Ishikawa (cell line): ENCODE data around the gene CNTNAP2.

Experiments used
- CEBPB ChIP-seq: IDR thresholded peaks from 2 replicates; pipeline ENCODE4 v1.6.1; 2012
- EGR1 ChIP-seq: IDR thresholded peaks from 2 replicates; pipeline ENCODE4 v1.6.1; 2012
- EP300 ChIP-seq: IDR thresholded peaks from 2 replicates; pipeline ENCODE4 v1.6.1; 2012; ENCODE audit warnings: borderline replicate concordance
- RAD21 ChIP-seq: IDR thresholded peaks from 2 replicates; pipeline ENCODE4 v1.6.1; 2012; ENCODE audit warnings: low read depth
- TAF1 ChIP-seq: IDR thresholded peaks from 2 replicates; pipeline ENCODE4 v1.6.1; 2012; ENCODE audit warnings: low read depth, mild to moderate bottlenecking
- TEAD4 ChIP-seq: IDR thresholded peaks from 2 replicates; pipeline ENCODE4 v1.6.1; 2012
- YY1 ChIP-seq: IDR thresholded peaks from 2 replicates; pipeline ENCODE4 v1.6.1; 2012; ENCODE audit warnings: low read depth
- TF ChIP-seq, protein P1 (sequence below): IDR thresholded peaks from 2 replicates; pipeline ENCODE4 v1.6.1; 2012
- TF ChIP-seq, protein P2 (sequence below): IDR thresholded peaks from 2 replicates; pipeline ENCODE4 v1.6.1; 2012; ENCODE audit warnings: low read depth, mild to moderate bottlenecking

DNA sequence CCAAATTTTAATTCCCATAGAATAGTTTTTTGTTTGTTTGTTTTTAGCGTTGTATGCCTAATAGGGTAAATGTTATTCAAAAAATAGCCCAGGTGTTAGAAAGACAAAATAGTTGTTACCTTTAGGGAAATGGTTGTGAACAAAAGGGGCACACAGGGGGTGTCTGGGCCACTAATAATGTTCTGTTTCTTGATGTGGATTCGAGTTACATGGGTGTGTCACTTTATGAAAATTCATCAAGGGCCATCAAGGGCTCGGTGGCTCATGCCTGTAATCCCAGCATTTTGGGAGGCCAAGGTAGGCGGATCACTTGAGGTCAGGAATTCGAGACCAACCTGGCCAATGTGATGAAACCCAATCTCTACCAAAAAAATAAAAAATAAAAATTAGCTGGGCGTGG is 1942.2 kb downstream of the CNTNAP2 start:
- TF ChIP-seq TAF1 (no peak), EP300 (no peak), TEAD4 (no peak), YY1 (no peak), RAD21 (no peak), CEBPB (no peak), EGR1 (no peak)
- TF ChIP-seq, protein P1, sequence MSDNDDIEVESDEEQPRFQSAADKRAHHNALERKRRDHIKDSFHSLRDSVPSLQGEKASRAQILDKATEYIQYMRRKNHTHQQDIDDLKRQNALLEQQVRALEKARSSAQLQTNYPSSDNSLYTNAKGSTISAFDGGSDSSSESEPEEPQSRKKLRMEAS, result no peak
- TF ChIP-seq, protein P2, sequence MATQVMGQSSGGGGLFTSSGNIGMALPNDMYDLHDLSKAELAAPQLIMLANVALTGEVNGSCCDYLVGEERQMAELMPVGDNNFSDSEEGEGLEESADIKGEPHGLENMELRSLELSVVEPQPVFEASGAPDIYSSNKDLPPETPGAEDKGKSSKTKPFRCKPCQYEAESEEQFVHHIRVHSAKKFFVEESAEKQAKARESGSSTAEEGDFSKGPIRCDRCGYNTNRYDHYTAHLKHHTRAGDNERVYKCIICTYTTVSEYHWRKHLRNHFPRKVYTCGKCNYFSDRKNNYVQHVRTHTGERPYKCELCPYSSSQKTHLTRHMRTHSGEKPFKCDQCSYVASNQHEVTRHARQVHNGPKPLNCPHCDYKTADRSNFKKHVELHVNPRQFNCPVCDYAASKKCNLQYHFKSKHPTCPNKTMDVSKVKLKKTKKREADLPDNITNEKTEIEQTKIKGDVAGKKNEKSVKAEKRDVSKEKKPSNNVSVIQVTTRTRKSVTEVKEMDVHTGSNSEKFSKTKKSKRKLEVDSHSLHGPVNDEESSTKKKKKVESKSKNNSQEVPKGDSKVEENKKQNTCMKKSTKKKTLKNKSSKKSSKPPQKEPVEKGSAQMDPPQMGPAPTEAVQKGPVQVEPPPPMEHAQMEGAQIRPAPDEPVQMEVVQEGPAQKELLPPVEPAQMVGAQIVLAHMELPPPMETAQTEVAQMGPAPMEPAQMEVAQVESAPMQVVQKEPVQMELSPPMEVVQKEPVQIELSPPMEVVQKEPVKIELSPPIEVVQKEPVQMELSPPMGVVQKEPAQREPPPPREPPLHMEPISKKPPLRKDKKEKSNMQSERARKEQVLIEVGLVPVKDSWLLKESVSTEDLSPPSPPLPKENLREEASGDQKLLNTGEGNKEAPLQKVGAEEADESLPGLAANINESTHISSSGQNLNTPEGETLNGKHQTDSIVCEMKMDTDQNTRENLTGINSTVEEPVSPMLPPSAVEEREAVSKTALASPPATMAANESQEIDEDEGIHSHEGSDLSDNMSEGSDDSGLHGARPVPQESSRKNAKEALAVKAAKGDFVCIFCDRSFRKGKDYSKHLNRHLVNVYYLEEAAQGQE, result no peak
